Esophagus mucosa (tissue), 1 donor: Measurements from ENCODE around the gene ARFGAP3. TPM values are rescaled to one million over a fixed set of nuclear protein-coding genes. Genes with fewer than 3 reads are reported as not detected.

Source experiments
- ATAC-seq: fragments of 200-7000 bp; cut with Tn5 transposase; one replicate; pipeline ENCODE4 v1.9.1; 2020
- total RNA-seq: library from RNA; stranded (reverse); gene quantifications from one replicate; pipeline ENCODE4 v1.2.4, GENCODE V29; 2023
- donor health status: DM: yes; HTN: yes; CAD: no.

The ARFGAP3 gene, protein sequence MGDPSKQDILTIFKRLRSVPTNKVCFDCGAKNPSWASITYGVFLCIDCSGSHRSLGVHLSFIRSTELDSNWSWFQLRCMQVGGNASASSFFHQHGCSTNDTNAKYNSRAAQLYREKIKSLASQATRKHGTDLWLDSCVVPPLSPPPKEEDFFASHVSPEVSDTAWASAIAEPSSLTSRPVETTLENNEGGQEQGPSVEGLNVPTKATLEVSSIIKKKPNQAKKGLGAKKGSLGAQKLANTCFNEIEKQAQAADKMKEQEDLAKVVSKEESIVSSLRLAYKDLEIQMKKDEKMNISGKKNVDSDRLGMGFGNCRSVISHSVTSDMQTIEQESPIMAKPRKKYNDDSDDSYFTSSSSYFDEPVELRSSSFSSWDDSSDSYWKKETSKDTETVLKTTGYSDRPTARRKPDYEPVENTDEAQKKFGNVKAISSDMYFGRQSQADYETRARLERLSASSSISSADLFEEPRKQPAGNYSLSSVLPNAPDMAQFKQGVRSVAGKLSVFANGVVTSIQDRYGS
- 18.9 TPM for total RNA-seq

DNA sequence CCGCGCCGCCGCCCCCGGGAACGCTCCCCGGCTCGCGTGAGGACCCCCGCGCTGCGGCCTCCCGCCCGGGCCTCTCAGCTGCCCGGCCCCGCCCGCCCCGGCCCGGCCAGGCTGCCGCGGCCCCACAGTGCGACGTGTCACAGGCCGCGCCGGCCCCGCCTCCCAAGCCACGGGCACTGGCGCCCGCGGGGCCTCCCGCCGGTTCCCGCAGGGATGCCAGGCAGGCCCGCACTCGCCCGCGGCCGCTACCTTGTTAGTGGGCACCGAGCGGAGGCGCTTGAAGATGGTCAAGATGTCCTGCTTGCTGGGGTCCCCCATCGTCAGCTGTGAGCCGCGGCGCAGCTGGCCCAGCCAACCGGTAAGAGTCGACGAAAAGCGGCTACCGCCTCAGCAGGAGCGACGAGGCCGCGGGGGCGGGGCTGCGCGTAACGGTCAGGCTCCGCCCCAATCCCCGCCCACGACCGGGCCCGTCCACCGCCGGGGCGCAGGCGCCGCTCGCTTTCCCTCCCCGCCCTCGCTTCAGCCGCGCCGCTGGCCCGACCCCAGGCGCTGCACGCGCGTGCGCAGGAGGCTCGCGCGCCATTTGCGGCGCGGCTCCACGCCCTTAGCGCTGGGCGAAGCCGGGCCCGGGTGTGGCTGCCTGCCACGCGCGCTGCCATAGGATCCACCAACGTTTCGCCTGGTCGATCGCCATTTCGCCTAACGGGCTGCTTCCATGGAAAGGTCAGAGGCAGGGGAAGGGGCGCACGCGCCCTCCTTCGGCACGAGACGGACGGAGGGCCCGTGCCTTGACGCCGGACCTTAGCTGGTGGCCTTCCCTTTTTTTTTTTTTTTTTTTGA lies at the start of gene ARFGAP3:
Gene ARFGAP3 (minus strand): TSS at position 409 of the 840 bp plus-strand sequence. CDS start 91 bp downstream, at position 318.
- peak; percentile 97 for ATAC-seq

DNA sequence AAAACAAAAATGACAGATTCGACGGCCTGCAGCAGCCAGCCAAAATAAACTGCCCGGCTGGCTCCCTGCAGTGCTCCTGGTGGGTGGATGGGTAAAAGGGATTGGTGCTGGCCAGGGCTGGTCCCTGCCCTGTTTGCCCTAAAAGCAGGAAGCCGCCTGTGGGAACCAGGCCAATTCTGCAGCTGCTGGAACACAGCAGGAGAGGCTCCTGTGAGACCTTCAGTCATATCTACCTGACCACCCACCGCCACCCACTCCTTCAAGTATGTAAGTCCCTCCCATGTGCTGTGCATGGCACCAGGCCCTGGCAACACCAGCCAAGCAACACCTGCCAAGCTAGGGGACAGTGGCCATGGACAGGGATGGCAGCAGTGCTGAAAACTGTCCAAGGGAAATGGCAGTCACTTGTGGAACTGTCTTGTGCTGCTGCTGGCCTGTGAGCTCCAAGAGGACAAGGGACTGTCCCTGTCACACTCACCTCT lies 48.7 kb upstream of the ARFGAP3 start:
- no peak for ATAC-seq

DNA sequence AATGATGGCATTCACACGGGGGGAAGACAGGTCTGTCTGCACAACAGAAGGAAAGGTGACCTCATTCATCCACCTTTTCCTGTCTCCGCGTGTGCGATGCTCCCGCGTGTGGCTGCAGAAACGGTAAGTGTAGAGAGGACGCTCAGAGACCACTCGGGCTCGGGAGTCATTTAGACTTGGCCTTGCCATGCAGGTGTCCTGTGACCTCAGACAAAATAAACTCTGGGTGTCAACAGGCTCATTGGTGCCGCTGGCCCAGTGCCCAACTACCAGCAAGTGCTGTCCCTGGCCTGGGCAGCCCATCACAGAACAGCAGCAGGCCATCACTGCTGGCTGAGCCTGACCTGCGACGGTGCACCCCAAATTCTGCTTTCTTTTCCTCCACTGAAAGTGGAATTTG lies 48.1 kb upstream of the ARFGAP3 start:
- no peak for ATAC-seq

DNA sequence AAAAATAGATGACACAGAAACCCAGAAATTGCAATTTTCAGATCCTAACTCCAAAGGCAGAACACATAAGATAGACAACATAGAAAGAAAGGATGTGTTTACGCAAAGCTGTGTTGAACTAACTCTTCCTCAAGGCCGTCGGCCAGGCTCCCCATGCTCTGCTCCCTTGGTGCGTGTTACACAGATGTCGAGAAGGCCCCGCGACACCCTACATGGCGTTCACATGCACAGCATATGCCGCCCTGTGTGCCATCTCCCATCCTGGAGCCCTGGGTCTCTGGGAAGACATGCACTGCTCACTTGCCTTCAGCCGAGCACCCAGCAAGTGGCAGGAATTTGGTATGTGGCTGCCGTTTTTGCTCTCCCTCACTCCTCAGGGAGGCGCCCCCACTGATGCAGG lies 47.0 kb upstream of the ARFGAP3 start:
- no peak for ATAC-seq

DNA sequence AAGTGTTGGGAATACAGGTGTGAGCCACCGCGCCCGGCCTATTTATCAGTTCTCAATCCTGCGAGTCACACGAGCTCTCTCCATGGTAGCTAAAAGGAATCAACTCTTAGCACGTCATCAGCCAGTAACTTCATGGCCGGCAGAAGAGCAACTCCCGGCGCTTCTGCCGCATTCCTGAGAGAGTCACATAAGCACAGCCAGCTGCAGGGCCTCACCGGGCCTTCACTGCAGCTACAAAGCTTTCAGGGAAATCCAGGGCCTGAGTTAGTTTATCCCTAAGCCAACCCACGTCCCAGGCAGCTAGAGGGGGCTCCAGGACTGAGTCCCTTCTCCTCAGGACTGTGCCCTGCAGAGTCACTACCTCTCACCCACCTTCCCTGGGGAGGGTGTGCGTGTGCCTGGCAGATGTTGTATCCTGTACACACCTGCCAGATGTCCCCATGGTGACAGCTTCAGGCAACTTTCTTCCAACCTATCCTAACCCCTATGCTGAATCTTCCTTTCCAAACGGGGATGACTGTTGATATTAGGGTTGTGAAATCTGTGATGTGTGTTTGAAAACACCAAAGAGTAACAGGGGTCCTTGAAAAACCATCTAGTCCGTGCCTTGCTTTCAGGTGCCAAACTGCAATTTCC lies 45.9 kb upstream of the ARFGAP3 start:
- ATAC-seq: no peak

DNA sequence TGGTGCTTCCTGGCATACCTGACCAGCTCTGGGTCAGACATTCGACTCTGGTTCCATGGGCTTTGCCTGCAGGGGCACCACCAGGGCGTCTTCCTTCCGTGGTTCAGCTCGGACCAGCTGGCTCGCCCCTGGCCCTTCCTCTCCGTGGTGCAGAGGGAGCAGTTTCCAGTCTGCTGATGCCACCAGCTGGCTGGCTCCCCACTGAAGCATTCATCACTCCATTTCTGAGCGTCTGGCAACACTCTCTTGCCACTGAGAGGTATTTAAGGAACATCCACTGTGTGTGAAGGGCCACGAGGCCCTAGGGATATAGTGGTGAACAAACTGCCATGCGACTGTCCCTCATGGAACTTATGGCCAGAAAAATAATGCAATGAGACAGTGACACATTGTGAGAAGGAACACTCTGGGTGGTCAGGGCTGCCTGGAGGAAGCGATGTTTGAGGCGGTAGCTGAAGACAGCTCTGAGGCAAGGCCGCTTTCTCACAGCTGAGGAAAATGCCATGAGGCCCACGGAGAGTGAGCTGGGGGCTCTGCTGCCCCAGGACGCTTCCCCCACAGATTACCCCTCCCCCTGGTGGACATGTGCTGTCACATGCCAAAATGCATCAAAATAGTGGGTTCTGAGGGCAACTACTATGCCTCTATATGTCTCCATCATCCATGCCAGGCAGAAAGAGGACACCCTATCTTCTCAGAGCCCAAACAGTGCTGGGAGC lies 44.9 kb upstream of the ARFGAP3 start:
- ATAC-seq: no peak

DNA sequence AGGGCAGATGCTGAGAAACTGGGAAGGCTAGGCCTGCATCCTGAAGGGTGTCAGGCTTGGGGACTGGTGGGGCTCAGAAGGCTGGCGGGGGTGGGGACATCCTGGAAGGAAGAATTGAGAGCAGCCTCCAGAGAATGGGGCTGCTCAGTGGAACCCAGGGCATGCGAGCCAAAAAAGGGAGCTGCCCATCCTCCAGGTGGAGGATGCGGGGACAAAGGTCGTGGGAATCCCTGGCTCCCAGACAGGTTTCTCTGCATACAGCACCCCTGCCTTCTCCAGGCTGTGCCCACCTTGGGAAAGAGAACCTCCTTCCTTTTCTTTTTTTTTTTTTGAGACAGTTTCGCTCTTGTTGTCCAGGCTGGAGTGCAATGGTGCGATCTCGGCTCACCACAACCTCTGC lies 40.9 kb upstream of the ARFGAP3 start:
- ATAC-seq: no peak

DNA sequence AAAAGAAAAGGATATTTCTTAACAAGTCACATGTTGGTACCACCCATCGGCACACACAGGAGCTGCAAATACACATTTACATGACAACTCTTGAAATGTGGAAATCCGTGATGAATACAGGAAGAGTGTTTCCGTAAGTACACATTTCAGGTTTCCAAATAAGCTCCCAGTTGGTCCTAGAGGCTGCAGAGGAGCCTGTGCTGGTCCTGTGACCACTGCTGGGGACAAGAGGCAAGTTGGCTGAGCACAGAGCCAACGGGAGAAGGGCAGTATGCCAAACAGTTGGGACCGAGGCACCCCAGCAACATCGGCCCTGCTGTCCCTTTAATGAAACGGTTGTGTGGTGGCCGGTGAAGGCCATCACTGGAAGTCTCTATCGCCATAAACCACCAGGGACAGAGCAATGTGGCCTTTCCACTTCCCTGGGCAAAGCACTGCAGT lies 38.5 kb upstream of the ARFGAP3 start:
- ATAC-seq: no peak

DNA sequence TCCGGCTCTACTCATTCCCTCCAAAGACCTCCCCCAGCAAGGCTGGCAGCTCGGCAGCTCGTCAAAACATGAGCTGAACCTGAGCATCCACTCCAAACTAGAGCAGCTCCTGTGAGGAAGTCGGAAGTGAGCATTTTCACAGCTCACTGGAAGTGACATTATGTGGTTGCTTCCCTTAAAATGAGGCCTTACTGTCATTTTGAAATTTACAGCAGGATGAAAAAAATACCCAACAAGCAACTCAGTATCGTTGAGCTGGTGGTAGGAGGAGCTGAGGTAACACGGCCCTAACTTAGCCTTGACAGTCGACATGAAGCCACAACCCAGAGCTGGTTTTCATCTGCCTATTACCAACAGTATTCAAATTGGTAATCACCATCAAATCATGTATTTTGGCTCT lies 38.0 kb upstream of the ARFGAP3 start:
- ATAC-seq: no peak

DNA sequence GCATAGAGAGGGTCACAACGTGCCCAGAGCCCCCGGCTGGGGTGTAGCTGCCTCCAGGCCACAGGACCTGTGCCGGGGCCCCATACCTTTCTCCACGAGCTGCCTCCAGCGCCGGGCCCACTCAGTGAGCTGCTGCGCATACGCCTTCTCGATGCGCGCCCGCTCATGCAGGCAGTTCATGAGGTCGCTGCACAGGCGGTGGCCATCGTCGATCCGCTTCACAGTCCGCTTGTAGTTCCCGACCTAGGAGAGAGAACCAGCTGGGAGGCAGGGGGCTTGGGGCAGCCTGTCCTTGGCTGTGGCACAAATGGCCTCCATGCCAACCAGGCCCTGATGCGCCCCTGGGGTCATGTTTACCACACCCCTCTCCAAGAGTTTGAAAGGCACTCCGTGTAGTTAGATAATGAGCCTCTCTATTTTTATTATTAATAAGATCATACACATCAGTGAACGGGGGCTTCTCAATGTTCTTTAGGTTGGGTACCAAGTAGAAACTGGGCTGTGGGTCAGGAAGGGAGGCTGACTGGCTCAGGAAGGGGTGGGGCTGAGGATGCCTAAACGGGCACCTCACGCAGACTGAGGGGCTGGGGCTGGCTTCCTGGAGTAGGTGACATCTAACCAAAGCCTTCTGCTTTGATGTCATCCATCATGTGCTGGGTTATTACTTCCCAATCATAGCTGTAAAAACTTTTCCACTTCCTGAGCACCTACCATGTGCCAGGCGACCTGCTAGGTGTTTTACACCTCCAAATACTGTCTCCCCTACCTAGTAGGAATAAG lies 36.5 kb upstream of the ARFGAP3 start:
- ATAC-seq: no peak

DNA sequence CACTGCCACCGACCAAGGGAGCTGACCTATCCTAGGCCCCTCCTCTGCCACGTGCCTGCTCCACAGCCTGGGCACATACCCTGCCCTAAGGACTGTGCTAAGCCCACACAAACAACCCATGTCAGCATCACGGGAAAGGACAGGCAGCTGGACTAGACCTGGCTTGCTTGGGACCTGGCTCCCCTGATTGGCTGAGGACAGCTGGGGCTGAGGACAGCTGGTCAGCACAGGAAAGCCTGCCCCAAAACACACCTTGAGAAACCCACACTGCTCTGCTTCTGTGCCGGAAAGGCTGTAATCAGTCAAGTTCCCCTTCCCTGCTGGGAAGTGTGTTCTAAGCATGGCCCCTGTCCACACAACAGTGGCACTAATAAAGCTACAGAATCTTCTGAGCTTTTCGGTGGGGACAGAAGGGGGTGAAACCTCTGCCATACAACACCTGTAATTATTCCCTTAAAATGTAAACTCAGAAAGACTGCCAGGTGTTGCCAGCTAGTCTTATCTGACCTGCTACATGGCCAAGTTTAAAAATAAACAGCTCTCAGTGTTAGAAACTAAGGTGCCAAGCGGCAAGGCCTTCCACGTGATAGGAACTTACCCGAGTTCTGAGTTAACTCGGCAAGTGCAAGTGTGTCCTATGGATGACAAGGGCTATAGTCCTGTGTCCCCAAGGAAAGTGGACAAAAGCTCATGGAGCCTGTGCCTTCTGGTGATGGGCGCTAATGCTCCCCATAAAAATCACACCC lies 35.7 kb upstream of the ARFGAP3 start:
- no peak for ATAC-seq

DNA sequence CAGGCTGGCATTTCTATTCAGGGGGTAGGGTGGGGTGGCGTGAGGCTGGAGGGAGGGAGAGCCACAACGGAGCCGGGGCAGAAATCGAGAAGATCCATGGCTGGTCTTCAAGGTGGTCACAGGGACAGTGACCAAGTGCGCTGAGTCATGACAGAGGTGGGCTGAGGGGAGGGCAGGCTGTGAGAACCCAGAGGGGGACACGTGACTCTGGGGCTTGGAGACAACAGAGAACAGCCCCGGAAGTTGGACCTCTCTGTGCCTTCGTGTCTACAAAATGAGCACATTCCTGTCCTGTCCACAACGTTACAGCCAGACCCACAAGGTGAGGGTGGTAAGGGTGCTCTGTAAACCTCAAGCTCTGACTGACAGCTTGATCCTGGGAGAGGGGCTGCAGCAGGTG lies 35.1 kb upstream of the ARFGAP3 start:
- no peak for ATAC-seq

DNA sequence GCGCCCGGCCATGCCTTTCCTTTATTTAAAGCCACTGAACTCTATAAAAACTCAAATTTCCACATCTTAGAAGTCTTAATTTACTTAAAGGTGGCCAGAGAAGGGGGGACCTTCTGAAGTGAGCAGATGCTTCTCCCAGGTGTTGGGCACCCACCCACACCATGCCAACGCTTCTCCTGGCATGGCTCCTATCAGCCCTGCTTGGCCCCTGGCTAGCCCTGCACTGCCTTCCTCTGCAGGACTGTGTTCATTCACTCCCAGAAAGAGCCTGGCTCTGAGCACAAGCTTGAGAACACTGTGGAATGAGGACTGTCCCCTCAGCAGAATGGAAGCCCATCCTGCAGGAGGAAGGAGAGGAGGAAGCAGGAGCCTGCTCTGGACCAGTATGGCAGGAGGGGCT lies 34.6 kb upstream of the ARFGAP3 start:
- ATAC-seq: no peak

DNA sequence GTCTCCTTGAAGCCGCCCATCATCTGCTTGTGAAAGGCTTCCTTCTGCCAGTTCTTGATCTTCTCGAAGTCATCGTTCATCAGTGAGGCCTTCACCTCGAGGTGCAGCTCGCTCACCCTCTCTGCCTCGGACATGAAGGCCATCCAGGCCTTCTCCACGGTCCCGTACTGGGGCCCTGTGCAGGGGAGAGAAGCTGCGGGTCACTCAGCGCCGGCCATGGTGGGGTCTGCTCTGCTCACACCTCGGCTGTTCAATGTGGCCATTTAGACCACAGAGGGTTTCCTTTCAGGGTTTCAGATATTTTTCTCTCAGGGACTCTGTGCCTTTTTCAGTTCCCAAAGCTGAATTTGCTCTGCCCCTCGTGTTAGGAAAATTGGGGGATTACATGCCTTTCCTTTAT lies 33.9 kb upstream of the ARFGAP3 start:
- no peak for ATAC-seq

DNA sequence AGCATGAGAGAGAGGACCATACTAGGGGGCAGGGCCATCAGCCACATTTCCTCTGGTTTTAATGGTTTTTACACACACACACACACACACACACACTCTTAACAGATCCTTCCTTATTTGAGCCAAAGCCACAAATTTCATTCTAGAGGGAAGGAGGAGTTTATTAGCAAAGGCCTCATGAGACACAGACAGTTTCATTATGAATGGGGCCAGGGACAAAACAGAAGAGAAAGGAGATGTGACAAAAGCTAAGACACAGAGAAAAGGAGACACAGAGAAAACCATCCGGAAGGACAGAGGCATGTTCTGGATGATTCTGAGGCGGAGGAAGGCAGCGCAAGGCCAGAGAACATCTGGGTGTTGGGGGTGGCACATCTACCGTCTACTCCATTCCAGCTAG lies 32.2 kb upstream of the ARFGAP3 start:
- ATAC-seq: no peak

DNA sequence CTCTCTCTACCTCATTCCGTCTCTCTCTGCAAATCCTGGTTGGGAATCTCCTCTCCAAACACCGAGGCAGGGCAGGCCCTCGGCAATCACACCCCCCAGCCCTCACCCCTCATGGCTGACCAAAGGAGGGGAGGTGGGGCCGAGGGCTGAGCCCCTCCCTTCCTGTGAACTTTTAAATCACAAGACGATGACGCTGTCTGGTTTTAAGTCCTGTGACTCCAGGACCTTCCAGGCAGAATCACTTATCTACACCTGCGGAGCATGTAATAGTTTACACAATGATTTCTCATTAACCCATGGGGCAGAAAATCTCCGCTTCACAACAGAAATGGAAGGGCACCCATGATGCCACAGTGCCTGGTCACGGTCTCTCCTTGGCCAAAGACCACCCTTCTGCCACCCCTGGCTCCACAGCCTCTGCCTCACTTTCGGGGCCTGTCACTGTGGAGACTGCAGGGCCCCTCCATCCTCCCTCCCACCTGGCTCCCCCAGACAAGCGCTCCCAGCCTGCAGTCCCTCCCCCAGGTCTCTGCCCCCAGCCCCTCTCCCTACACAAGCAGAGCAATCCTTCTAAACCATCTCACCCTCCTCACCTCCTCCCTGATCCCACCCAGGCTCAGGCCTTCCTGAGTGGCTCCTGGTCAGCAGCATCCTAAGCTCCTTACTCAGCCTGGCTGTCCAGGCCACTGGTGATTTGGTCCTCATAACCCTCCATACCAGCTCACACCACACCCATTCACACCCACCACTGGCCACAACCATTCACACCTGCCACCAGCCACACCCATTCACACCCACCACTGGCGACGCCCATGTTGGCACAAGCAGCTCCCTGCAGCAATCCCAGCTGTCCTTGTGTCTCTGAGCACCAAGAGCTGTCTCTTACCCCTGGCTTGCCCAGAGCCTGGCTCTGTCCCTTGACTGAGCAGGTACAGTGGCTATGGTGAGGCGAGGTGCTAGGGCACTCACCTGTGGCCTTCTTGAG lies 30.7 kb upstream of the ARFGAP3 start:
- ATAC-seq: peak; percentile 45

DNA sequence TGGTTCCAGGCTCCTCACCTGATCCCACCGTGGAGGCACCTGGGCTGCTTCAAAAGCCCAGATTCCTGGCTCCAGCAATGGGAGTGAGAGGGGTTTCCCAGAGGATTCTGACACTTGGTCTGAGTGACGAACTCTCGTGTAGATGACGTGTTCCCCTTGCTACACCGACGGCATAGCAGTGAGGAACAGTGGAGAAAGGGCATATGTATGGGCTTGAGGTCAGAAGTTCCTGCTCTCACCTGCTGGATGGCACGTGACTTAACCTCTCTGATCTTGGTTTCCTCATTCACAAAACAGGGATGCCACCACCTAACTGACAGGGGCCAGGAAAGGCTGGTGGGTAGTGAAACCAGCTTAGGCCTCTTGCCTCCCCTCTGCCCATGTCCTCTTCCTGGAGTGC lies 30.0 kb upstream of the ARFGAP3 start:
- ATAC-seq: no peak

DNA sequence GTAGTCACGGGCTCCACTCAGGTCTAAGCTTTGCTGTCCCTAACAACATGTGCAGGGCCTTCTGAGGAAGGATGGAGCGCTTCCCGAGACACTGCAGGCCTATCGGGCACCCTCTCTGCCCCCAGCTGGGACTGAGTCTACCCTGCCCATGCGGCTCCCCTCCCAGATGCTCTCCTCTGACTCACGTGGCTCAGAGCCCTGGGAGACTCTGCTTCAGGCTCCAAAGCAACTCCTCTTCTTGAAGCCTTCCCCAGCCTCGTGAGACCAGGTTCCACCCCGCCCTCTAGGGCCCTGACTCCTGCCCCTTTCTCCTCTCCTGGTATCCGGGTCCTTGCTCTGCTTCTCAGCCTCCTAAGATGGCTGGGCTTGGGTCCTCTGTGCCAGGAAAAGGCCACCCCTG lies 28.4 kb upstream of the ARFGAP3 start:
- peak; percentile 3 for ATAC-seq

DNA sequence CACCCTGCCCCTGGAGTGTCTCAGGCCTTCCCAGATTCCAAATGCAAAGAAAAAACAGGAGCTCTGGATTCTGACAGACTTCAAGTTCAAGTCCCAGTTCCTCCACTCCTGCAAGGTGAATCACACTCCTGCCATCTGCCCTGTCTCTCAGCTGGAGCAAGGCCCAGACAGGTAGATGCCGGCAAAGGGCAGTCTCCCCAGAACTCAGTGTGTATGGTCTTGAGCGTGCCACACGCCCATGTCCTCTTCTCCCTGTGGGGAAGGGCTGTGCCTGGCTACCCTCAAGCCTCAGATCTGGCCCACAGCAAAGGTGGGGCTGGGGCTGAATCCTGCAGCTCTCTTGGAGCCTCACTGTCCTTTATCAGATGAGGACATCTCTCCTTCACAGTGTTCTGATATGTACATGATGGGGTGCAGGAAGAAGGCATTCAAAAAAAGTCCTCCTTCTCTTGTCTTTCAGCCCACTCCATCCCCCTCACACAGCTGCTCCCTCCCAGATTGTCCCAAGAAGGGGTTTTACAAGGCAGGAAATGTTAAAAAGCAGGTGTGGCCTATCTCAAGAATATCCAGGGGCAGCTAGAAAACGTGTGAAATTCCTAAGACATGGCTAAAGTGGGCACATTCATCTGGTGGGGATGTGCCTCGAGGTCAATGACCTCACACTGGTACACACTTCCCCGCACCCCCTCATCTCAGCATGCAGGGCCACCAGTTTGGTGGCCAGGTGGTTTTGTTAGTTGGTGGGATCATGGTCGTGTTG lies 27.7 kb upstream of the ARFGAP3 start:
- no peak for ATAC-seq
